GM21529 (cell line): Measurements from ENCODE around the gene WDFY2.
"Not testable (repeated sequence)": the region's sequence is repeated elsewhere in the genome, so short reads cannot be mapped to it uniquely, and the experiment has no call there.

ENCODE experiments used
- ATAC-seq: cut with Tn5 transposase; IDR thresholded peaks from one replicate; pipeline ENCODE4 v1.9.1; 2021; ENCODE audit not compliant: unreplicated experiment

WDFY2 gene, protein sequence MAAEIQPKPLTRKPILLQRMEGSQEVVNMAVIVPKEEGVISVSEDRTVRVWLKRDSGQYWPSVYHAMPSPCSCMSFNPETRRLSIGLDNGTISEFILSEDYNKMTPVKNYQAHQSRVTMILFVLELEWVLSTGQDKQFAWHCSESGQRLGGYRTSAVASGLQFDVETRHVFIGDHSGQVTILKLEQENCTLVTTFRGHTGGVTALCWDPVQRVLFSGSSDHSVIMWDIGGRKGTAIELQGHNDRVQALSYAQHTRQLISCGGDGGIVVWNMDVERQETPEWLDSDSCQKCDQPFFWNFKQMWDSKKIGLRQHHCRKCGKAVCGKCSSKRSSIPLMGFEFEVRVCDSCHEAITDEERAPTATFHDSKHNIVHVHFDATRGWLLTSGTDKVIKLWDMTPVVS

DNA sequence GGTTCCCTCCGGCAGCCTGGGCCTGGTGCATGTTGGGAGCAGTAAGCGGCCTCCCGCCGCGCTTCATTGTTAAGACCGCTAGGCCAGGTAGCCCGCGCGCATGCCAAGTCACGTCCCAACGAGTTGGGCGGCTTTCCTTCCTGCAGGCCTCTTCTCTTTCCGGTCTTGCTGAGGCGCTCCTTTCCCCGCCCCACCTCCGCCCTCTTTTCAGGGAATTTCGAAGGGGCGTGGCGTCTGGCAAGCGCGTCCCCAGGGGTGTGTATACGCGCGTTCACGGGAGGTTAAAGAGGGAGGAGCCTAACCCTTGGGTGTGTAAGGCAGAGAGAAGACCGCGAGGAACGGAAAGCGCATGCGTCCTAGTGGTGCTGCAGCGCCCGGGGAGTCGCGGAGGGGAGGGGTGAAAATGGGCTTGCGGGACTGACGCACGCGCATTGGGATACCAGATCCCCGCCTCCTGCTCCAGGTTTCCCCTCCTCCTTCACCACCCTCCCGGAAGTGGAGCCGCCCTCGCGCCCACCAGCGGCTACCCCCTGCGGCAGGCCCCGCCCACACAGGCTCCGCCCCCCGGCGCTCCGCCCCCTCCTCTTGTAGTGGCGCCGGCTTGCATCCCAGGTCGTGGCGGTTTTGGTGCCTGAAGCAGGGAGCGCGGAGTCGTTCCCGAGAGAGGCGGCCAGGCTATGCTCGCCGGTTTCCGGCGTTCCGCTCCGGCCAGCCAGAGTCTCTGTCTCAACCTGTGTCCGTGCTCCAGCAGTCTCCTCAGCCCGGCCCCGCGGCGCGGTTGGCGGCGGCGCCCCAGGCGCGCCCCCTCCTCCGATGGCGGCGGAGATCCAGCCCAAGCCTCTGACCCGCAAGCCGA, at the start of gene WDFY2:
WDFY2 (plus strand) TSS at position 588 of the 856 bp plus-strand sequence; CDS start at position 814, 226 bp downstream.
- ATAC-seq, result peak; percentile 80

DNA sequence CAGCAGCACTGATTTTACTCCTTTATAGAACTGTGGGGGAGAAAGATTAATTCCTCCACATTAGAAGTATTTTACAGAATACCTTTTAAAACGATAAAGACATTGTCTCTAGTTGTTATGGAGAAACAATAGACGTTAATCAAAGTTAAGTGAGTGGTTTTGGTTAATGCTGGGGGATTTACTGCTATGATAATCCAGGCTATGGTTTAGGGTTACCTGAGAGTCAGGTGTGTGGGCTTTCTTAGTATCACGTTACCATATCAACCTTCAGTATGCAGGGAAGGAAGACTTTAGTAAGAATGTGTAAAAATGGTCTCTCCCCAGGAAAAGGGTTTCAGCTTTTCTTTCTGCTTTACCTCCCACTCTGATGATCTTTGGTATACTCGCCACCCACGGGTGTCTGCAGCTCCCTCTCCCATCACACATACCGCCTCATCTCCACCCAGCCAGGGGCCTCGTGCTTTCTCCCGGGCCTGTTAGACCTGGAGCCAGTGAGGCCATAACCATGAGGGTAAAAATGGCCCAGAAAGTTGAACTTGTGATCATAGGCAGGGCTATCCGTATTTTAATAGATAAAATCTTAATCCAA, 45.6 kb upstream of the WDFY2 start:
- no peak for ATAC-seq

DNA sequence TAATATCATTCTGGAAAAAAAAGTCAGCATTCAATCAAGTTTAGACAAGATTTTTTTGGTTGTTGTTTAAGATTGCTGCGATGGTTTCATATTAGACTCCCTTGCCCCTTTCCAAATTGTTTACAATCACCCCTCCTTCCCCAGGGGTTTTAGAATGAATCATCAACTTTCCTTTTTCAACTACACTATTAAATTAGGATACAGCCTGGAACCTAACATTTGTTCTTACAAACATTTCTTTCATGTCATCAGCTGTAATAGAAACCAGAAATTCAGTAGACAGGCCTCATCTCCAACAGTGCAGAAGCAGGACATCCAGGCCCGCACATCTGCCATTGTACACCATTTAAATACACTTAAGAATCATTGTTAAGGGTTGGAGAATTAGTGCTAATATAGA, 44.4 kb upstream of the WDFY2 start:
- ATAC-seq, result no peak

DNA sequence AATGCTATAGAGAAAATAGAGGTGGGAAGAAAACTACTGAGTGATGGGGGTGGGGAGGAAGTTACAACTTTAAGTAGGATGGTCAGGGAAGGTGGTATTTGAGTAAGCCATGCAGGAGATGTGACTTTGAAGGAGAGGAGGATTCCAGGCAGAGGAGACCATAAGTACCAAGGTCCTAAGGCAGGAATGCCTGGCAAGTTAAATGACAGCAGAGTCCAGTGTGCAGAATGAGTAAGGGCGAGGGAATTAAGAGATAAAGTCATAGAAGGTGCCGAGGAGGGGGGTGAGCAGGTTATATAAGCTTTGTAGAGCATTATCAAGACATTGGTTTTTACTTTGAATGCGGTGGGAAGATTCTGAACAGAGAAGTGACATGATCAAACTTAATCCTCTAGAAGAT, 43.2 kb upstream of the WDFY2 start:
- ATAC-seq, result no peak

DNA sequence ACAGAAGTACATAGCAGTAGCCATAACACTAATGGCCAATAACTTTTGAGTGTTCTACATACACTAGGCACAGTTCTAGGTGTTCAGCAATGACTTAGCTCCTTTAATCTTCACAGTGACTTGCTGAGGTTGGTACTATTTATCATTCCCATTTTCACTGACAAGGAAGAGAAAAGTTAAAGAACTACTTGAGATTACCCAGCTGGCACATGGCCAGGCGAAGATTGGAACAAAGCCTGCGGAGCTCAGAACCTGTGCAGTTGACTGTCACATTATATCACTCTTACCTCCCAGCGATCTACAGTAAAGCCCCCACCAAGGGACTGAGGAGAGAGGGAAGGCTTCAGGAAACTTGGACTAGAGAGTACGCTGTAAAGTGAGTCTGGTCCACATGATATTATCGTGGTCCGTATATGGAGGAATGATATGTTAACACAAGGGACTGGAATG, 42.4 kb upstream of the WDFY2 start:
- no peak for ATAC-seq

DNA sequence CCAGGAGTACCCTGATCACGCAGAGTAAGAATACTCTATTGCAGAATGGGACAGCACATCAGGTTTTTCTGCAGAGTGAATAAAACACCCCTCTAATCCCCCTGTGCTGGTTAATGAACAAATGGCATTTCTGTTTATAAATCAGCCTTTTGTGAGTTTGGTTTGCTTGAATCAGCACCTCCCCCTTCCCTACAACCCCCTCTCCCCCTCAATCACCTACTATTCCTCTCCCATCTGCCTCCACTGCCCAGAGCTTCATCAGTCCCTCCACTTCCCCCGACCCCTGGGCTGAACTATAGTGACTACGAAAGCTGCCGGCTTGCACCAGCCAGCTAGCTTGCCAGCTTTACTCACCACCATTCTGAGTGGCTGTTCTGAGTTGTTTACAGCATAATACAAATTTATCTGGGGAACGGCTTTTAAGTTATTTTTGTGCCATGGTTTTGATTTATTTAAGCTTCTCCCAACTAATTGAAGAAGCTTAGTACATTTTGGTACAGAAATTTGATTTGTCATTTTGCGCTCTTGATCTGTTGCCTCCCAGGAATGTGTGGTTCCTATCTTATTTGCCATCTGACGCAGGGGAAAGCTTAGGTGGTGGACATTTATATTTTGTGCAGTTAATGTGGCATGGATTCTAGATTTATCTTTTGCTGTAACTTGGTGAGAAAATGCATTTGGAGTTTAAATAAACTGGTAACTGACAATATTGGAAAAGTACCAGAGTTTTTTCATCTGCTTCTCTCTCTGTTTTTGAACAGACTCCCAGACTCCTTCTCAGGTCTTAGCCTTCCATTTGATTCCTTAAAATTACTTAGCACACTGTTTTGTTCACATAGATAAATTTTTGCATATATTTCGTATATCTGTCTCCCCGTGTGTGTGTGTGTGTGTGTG, 41.7 kb upstream of the WDFY2 start:
- ATAC-seq, result no peak

DNA sequence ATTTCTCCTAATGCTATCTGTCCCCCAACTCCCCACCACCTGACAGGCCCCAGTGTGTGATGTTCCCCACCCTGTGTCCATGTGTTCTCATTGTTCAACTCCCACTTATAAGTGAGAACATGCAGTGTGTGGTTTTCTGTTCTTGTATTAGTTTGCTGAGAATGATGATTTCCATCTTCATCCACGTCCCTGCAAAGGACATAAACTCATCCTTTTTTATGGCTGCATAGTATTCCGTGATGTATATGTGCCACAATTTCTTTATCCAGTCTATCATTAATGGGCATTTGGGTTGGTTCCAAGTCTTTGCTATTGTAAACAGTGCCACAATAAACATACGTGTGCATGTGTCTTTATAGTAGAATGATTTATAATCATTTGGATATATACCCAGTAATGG, 38.8 kb upstream of the WDFY2 start:
- ATAC-seq, result not testable (repeated sequence)

DNA sequence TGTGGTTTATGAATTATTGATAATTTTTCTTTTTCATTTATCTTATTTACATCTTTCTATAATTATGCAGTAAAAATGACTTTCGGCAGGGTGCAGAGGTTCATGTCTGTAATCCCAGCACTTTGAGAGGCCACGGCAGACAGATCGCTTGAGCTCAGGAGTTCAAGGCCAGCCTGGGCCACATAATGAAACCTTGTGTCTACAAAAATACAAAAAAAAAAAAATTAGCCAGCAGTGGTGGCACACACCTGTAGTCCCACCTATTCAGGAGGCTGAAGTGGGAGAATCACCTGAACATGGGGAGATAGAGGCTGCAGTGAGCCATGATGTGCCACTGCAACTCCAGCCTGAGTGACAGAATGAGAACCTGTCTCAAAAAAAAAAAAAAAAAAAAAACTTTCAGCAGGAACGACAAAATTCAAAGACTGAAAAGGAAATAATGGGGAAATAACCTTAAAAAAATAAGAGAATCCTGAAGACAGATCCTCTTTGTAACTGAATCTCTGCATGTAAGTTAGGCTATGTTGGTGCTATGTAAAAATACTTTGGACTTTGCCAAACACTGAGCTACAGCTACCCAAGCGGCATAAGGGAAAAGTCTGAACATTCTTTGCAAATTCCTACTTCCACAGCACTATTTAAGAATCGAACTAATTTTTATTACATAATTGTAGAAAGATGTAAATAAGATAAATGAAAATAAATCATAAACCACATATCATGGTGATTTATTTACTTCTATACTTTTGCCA, 36.7 kb upstream of the WDFY2 start:
- ATAC-seq, result no peak

DNA sequence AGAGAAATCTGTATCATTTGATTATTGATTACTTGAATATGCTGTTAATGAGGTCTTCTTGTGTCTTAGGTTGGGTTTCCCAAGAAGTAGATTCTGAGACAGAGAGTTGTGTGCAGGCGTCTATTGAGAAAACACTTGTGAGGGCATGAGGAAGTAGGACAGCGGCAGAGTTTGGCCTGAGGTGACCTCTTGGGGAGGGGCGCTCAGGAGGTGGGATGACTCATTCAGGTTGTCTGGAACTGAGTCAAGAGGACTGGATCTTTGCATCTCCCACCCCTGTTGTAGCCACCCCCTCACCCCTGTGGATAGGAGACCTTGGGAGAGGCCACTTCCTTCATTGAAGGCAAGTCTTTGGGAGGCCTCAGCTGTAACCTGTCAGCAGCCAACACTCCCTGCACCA, 35.2 kb upstream of the WDFY2 start:
- ATAC-seq, result peak; percentile 89

DNA sequence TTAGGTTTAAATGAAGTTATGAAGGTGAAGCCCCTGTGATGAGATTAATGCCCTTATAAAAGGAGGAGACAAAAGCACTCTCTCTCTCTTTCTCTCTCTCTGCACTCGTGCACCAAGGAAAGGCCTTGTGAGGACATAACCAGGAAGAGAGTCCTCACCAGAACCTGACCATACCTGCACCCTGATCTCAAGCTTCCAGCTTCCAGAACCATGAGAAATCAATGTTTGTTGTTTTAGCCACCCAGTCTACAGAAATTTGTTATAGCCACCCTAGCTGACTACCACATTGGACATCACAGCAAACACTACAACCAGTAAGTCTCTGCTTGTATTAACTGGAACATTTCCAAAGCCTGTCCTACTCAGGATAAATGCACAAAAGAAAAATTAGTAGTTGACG, 34.7 kb upstream of the WDFY2 start:
- ATAC-seq, result no peak

DNA sequence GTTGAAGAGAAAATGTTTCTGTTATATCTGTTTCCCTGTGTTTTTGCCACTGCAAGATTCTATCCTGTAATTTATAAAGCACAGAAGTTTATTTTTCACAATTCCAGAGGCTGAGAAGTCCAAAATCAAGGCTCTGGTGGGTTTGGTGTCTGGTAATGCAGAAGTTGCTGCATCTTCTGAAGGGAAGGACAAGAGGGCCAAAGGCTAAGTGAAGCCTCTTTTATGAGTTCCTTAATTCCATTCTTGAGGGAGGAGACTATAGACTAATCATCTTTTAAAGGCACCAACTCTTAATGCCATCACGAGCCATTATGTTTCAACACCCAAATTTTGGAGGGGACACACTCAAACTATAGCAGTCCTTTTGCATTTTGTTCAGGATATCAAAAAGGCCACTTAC, 34.1 kb upstream of the WDFY2 start:
- no peak for ATAC-seq

DNA sequence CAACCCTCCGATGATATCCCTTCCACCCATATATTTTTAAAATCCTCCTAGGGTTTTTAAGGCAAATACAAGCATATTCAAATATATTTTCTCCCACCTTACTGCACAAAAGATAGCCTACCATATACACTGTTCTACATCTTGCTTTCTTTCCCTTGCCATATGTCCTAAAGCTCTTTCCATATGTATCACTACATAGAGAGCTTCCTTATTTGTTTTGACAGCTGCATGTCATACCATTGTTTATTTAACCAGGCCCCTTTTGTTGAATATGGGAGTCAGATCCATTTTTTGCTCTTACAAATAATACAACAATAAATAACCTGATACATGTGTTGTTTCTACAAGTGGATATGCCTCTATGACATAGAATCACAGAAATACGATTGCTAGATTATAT, 32.8 kb upstream of the WDFY2 start:
- no peak for ATAC-seq

DNA sequence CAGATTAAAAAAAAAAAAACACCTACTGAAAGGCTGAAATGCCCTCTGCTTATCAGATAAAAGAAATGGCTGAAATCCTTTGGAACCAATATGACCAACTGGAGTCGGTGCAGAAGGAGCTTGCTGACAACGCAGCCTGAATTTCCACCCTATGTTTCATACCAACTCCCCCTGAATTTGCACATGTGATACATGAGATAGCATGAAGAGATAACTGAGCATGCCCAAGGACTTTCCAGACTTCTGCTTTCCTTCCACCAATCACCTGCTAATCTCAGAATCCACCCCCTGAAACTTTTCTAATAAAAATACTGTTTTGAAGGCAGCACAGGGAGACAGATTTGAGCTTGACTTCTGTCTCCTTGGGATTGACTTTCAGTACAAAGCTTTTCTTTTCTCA, 32.2 kb upstream of the WDFY2 start:
- no peak for ATAC-seq

DNA sequence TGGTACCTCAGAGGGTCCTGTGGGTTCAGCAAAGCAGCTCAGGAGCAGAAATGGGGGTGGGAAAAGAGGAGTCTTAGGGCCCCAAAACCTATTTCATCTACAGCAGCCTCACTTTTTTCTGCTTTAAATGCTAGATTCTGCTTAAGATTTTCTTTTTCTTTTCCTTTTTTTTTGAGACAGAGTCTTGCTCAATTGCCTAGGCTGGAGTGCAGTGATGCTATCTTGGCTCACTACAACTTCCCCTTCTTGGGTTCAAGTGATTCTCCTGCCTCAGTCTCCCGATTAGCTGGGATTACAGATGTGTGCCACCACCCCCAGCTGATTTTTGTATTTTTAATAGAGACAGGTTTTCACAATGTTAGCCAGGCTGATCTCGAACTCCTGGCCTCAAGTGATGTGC, 30.7 kb upstream of the WDFY2 start:
- ATAC-seq, result no peak

DNA sequence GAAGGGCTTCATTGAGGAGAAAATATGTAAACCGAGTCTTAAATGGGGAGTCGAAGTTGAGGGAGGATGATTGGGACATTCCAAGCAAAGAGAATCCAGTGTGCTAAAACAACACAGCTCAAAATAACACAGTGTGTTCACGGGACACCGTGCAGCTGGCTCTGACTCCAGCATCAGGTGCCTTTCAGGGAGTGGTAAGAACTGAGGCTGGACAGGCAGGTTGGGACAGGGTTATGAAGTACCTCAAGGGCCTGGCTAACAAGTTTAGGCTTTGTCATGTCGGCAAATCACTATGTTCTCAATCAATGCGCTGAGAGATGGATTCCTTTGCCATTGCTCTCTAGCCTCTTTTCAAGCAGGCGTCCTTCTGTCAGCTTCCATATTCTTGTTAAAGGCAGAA, 27.5 kb upstream of the WDFY2 start:
- no peak for ATAC-seq

DNA sequence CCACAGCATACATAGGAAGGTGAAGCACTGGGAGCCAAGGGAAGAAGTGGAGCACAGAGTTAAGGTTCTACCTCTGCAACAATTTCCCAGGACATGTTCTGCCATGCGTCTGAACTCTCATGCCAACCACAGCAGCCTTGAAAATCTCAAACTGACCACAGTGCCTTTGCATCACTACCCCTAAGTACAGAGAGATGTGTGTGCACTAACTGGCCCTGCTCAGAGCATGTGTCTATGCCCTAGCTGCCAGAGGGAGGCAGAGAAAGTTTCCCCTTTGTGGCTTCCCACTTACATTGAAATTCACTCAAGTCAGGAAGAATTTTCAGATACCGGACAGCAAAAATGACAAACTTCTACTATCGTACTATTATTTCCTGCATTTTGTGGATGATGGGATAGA, 26.8 kb upstream of the WDFY2 start:
- no peak for ATAC-seq

DNA sequence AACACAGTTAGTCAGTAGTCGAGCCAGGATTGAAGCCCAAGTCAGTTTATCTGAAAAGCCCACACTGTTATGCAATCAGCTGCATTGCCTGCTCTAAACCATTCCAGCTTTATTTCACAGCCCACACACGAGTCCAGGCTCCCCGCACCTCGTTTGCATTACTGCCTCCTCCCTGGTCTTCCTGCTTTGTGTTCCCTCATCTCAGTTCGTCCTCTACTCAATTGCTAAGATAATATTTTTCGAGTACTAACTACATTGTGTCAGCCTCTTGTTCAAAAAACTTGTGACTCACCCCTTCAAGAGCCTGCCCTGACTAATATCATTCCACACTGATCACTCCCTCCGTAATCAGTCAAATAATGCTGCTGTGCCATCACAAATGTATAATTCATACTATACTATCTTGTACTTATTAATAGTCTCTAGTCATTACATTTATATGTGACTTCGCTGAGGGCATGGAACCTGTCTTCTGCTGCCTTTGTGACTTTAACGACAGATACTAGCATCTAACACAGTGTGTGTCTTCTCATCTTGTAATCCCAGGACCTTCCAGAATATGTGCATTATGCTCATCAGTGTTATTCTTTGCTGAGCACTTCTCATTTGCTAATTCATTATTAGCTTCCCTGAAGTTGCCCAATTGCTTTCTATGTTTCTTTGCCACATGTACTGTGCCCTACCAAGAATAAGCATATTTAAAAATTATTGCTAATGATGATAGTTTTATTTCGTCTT, 26.2 kb upstream of the WDFY2 start:
- ATAC-seq, result no peak

DNA sequence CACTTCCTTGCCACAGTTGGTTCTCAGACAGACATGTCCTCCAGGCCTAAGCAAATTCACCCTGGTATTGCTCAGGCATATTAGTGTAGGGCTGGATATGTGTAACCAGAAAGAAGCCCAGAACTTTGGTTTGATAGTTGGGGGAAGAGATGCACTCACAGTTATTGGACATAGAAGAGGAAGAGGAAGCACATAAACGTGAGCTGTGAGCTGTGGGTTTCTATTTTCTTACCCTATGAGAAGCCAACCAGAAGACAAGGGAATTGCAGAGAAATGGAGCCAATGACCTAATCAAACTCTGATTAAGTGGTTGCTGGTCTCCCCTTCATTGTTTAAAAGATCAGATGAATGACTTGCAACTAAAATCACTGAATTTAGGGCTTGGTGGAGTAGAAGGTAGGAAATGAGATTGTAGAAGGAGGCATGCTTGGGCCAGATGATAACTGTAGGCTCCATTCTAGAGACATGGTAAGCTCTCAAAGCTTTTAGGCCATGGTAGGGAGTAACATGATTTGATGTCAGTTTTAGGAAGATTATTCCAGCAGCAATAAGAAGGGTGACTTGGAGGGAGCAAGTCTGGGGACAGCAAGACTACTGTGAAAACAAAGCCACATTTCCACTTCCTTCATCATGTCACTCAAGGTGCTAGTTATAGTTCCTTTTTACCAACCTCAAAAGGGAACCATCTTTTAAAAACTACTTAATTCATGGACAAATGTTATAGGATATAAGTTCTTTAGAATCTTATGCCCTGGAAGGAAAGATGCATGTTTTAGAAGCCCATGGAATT, 24.1 kb upstream of the WDFY2 start:
- ATAC-seq, result peak; percentile 35
